ENCODE results near the gene ZKSCAN2.

The ZKSCAN2 gene

DNA sequence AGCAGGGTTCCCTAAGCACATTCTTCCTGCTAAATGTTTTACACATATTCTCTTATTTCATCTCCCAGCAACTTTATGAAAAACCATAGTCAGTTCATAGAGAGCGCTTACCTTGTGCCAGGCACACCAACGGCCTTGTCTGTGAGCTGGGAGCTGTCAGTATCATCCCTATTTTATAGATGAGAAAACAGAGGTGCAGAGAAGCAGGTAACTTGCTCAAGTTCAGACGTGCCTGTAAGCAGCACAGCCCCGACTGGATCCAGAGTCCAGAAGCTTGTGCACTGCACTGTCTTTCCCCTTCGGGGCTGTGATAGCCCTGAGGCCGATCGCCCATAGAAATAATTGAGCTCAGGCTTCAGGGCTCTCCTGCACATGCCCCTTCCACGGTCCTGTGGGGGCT is 34.7 kb downstream of the ZKSCAN2 start:
- TF ChIP-seq, protein P1, sequence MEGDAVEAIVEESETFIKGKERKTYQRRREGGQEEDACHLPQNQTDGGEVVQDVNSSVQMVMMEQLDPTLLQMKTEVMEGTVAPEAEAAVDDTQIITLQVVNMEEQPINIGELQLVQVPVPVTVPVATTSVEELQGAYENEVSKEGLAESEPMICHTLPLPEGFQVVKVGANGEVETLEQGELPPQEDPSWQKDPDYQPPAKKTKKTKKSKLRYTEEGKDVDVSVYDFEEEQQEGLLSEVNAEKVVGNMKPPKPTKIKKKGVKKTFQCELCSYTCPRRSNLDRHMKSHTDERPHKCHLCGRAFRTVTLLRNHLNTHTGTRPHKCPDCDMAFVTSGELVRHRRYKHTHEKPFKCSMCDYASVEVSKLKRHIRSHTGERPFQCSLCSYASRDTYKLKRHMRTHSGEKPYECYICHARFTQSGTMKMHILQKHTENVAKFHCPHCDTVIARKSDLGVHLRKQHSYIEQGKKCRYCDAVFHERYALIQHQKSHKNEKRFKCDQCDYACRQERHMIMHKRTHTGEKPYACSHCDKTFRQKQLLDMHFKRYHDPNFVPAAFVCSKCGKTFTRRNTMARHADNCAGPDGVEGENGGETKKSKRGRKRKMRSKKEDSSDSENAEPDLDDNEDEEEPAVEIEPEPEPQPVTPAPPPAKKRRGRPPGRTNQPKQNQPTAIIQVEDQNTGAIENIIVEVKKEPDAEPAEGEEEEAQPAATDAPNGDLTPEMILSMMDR (IDR thresholded peaks at IDR 0.05; ENCODE audit: insufficient read depth, low read length, poor library complexity, severe bottlenecking) = no peak
- DNase-seq (ENCODE audit: extremely low read depth, insufficient read length) = no peak
- Histone ChIP-seq H3K27me3 (replicated peaks; ENCODE audit: control insufficient read depth, insufficient read depth, low read length) (no peaks in the 10 kb centered on the region), H3K4me3 (replicated peaks; ENCODE audit: low read depth, low read length) (no peak overlapping the region), H3K36me3 (ENCODE audit: control insufficient read depth, insufficient read depth, low read length) (no peaks in the 10 kb centered on the region)

DNA sequence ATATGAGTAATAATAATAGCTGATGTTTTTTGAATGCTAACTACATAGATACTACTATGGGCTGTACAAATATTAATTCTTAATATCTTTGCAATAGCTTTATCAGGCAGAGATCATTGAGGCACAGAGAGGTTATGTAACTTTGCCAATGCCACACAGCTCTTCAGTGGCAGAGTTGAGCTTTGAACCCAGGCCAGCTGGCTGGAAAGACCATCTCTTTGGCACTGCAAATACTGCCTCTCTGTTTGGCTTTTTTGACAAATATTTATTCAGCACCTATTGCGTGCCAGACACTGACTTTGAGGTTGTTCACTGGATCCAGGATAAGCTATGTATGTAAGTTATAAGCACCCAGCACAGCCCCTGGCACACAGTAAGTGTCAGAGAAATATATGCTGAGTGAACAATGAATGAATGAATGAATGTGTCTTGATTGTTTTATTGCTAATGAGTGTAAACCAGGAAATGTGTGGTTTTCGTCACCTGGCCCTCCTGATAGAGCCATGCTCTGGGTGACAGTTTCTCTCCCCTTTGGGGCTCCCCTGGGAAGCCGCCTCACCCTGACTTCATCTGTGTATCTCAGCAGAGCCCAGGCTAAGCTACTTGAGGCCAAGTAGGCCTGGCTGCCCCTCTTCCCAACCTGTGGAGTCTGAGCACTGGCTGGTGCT is 38.4 kb downstream of the ZKSCAN2 start:
- no peaks in the 10 kb centered on the region for H3K36me3 ChIP-seq (ENCODE audit: control insufficient read depth, insufficient read depth, low read length)
- no peak for DNase-seq (ENCODE audit: extremely low read depth, insufficient read length)
- no peaks in the 10 kb centered on the region; the same call in 1 of the 2 replicates for H3K27me3 ChIP-seq (replicated peaks; ENCODE audit: control insufficient read depth, insufficient read depth, low read length)

DNA sequence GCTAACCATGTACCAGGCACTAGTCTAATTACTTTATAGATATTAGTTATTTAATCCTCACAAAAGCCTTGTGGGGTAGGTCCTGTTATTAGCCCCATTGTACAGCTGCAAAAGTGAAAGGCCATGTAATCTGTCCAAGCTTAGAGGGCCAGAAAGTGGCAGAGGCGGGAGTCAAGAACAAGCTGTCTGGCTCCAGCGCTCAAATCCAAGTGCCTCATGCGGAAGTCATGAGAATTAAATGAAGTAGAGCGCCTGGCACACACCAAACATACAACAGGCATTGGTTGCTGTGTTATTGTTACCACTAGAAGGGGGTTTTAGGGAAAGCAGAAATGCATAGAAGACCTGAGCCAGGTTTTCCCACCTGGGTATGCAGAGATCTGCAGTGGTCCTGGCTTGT is 39.7 kb downstream of the ZKSCAN2 start:
- DNase-seq (ENCODE audit: extremely low read depth, insufficient read length) = no peak
- TF ChIP-seq, protein P1 (IDR thresholded peaks at IDR 0.05; ENCODE audit: insufficient read depth, low read length, poor library complexity, severe bottlenecking) = no peak
- H3K36me3 ChIP-seq (ENCODE audit: control insufficient read depth, insufficient read depth, low read length) = no peaks in the 10 kb centered on the region
- H3K27me3 ChIP-seq (replicated peaks; ENCODE audit: control insufficient read depth, insufficient read depth, low read length) = no peaks in the 10 kb centered on the region; the same call in 1 of the 2 replicates
- no peak overlapping the region for H3K4me3 ChIP-seq (replicated peaks; ENCODE audit: low read depth, low read length)

More for the DNA sequence above, 38.4 kb downstream of the ZKSCAN2 start:
- TF ChIP-seq, protein P1 (IDR thresholded peaks at IDR 0.05; ENCODE audit: insufficient read depth, low read length, poor library complexity, severe bottlenecking) = no peak
- no peak overlapping the region for H3K4me3 ChIP-seq (replicated peaks; ENCODE audit: low read depth, low read length)

DNA sequence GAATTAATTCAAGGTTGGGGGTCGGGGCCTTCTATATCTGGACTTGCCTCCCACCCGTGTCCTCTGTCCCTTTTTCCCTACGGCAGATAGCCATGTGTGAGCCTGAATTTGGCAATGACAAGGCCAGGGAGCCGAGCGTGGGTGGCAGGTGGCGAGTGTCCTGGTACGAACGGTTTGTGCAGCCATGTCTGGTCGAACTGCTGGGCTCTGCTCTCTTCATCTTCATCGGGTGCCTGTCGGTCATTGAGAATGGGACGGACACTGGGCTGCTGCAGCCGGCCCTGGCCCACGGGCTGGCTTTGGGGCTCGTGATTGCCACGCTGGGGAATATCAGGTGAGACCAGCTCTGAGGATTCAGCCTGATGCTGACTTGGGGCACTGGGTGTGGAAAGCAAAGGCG is 40.5 kb downstream of the ZKSCAN2 start:
- DNase-seq (ENCODE audit: extremely low read depth, insufficient read length) = no peak
- TF ChIP-seq, protein P1 (IDR thresholded peaks at IDR 0.05; ENCODE audit: insufficient read depth, low read length, poor library complexity, severe bottlenecking) = no peak
- H3K36me3 ChIP-seq (ENCODE audit: control insufficient read depth, insufficient read depth, low read length) = no peaks in the 10 kb centered on the region
- no peaks in the 10 kb centered on the region; the same call in none of the 2 replicates for H3K27me3 ChIP-seq (replicated peaks; ENCODE audit: control insufficient read depth, insufficient read depth, low read length)
- no peak overlapping the region for H3K4me3 ChIP-seq (replicated peaks; ENCODE audit: low read depth, low read length)

DNA sequence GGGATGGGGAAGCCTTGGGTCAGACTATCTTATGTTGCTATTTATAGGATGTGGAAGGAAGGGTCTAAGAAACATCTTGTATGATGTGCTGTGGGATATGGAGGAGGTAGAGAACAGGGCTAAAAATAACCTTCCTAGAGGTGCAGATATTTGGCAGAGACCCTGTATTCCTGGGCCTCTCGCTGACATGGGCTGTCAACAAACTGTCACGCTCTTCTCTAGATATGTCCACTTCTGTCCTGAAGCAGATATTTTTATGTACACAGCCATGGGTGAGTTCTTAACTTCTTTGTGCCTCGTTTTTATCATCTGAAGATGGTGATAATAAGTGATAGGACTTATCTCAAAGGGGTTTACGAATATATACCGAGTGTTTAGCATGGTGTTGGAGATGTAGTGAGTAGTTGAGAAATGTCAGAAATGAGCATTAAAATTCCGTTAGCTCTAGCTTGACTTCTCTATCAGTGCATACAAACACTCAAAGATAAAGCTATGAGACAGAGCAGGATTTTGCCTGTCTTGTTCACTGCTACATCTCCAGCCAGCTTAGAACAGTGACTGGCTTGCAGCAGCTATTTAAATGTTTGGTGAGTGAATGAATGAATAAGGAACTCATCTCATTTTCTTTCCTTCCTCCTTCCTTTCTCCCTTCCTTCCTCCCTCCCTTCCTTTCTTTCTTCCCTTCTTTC is 43.8 kb downstream of the ZKSCAN2 start:
- Histone ChIP-seq H3K27me3 (replicated peaks; ENCODE audit: control insufficient read depth, insufficient read depth, low read length) (no peaks in the 10 kb centered on the region; the same call in none of the 2 replicates), H3K4me3 (replicated peaks; ENCODE audit: low read depth, low read length) (no peak overlapping the region), H3K36me3 (ENCODE audit: control insufficient read depth, insufficient read depth, low read length) (no peaks in the 10 kb centered on the region)
- DNase-seq (ENCODE audit: extremely low read depth, insufficient read length) = no peak
- TF ChIP-seq, protein P1 (IDR thresholded peaks at IDR 0.05; ENCODE audit: insufficient read depth, low read length, poor library complexity, severe bottlenecking) = no peak

All from GM06990 (cell line).